Transverse colon (tissue), 4 donors: ENCODE data around the gene NRN1. TPM values are rescaled to one million over a fixed set of nuclear protein-coding genes. Genes with fewer than 3 reads are reported as not detected.

Source experiments
- DNase-seq: peaks from one replicate; pipeline ENCODE4 v3.0.0-alpha.2; 2019
- H3K27ac ChIP-seq, 4 donors: fragments of 200-600 bp; sonication (generic); 2 replicates each; pipeline ENCODE4 v1.5.1; 2016 to 2018; ENCODE audit warnings: inconsistent platforms in 4 of 4
- H3K27me3 ChIP-seq: fragments of 200-600 bp; sonication (generic); 2 replicates; pipeline ENCODE4 v1.5.1; 2017; ENCODE audit warnings: inconsistent platforms
- H3K36me3 ChIP-seq, 4 donors: fragments of 200-600 bp; sonication (generic); 2 replicates each; pipeline ENCODE4 v1.5.1; 2017 to 2019; ENCODE audit warnings: inconsistent platforms in 4 of 4
- H3K4me1 ChIP-seq, 4 donors: fragments of 200-600 bp; sonication (generic); 2 replicates each; pipeline ENCODE4 v1.5.1; 2017 to 2020; ENCODE audit warnings: inconsistent platforms in 4 of 4
- H3K4me3 ChIP-seq, 4 donors: fragments of 200-600 bp; sonication (generic); 1 replicate in 1 of 4; 2 replicates in 3 of 4; pipeline versions ENCODE4 v1.5.1 to v1.6.1; 2017 to 2019; ENCODE audit warnings: inconsistent platforms in 4 of 4
- H3K9me3 ChIP-seq, 2 donors: fragments of 200-600 bp; sonication (generic); 2 replicates each; pipeline ENCODE4 v1.5.1; 2017 to 2019; ENCODE audit warnings: inconsistent platforms in 2 of 2
- EP300 ChIP-seq: sonication (generic); formaldehyde crosslinking; IDR thresholded peaks from one replicate; pipeline ENCODE4 v1.6.1; 2017; ENCODE audit warnings: antibody characterized with exemption, low read depth
- POLR2A ChIP-seq: fragments of 450-650 bp; IDR thresholded peaks from one replicate; pipeline ENCODE4 v1.6.1; 2016; ENCODE audit warnings: antibody characterized with exemption, mild to moderate bottlenecking, moderate library complexity
- POLR2AphosphoS5 ChIP-seq, 3 donors: sonication (generic); formaldehyde crosslinking; IDR thresholded peaks; one replicate each; pipeline ENCODE4 v1.6.1; 2016; ENCODE audit warnings: antibody characterized with exemption in 3 of 3
- WGBS, 2 donors: methylation state at CpG; one replicate each; pipeline ENCODE4 v1.1.5; 2018; ENCODE audit warnings: low coverage in 1 of 2; 5-methylcytosine and 5-hydroxymethylcytosine counted together
- in situ Hi-C, 4 donors: fragments of 200-750 bp; cut with MboI; loops; one replicate each; pipeline versions ENCODE4 v1.15.0 to v1.15.1; 2017; ENCODE audit warnings: low sequenced_read_pairs in 3 of 4, low pct_ligation_motif_present in 1 of 4, low pct_unique_long_range_greater_than_20kb in 1 of 4
- intact Hi-C: fragments of 100-400 bp; cut with DNase I; formaldehyde crosslinking; loops from one replicate; pipeline ENCODE4 v1.15.1; 2023; ENCODE audit warnings: low total_unique reads
- total RNA-seq, 4 donors: library from RNA; depleted of rRNA; stranded (reverse); fragments of >200 nt; gene quantifications; one replicate each; pipeline ENCODE4 v1.1.0, GENCODE V29; 2016
- TF ChIP-seq, protein P1 (sequence below), 5 experiments: fragments of 200-600 bp in 3 of 5; fragments of 450-650 bp in 2 of 5; sonication (generic) in 3 of 5; IDR thresholded peaks; 1 replicate in 2 of 5; 2 replicates in 3 of 5; pipeline ENCODE4 v1.5.1; 2016 to 2017; ENCODE audit warnings: antibody characterized with exemption in 5 of 5, inconsistent platforms in 3 of 5, mild to moderate bottlenecking in 2 of 5, moderate library complexity in 1 of 5

The NRN1 gene
- total RNA-seq, 4 donors from 2014 or later: 1.2 to 2.5 TPM; not detected in 2

DNA sequence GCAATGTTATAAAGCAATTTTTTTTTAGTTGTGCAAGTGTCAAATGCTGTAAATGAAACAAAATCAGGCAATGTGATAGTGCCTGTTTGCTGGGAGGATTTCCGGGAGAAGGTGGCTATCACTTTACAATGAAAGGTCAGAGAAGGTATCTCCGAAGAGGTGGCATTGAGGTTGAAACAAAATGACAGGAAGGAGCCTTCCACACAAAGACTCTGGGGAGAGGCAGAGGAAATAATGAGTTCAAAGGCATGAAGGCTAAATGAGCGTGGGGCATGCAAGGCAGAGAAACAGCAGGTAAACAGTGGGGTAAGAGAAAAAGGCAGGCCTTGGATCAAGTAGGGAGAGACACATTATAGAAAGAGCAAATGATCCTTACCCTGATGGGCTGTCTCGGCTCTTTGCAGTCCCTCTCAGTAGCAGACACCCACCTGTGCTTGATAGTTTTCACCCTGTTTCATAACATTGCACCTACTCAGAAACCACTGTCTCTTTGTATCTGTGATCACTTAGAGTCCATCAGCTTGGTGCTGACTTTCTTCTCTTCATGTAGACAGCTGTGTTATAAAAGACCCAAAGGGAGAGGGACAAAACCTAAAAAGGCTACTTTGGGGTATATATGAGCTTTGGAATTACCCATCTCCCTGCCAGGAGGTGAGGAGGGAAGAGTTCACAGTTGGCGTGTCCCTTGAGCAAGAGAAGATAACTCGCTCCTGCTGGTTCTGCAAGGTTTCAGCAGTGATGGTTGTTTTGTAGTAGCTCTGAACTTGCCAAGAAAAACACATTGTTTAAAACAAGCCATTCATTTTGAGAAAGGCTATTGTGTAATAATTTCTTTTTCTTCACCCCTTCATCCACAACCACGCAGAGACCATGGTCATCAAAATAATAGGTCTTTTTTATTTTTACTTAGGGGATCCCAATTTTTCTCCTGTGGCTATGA lies 22.3 kb downstream of the NRN1 start:
- no peak for DNase-seq
- Histone ChIP-seq H3K9me3 (no peaks in the 10 kb centered on the region), H3K4me1 (no peaks in the 10 kb centered on the region), H3K27ac (no peak overlapping the region), H3K4me3 (no peak overlapping the region), H3K36me3 (no peaks in the 10 kb centered on the region), H3K27me3 (peaks cover 29% of the 10 kb centered on the region)
- in situ Hi-C loops: no loop called here
- TF ChIP-seq EP300: no peak
- no peak for TF ChIP-seq POLR2A
- TF ChIP-seq, protein P1, sequence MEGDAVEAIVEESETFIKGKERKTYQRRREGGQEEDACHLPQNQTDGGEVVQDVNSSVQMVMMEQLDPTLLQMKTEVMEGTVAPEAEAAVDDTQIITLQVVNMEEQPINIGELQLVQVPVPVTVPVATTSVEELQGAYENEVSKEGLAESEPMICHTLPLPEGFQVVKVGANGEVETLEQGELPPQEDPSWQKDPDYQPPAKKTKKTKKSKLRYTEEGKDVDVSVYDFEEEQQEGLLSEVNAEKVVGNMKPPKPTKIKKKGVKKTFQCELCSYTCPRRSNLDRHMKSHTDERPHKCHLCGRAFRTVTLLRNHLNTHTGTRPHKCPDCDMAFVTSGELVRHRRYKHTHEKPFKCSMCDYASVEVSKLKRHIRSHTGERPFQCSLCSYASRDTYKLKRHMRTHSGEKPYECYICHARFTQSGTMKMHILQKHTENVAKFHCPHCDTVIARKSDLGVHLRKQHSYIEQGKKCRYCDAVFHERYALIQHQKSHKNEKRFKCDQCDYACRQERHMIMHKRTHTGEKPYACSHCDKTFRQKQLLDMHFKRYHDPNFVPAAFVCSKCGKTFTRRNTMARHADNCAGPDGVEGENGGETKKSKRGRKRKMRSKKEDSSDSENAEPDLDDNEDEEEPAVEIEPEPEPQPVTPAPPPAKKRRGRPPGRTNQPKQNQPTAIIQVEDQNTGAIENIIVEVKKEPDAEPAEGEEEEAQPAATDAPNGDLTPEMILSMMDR (IDR thresholded peaks at IDR 0.05): no peak
- no peak for TF ChIP-seq POLR2AphosphoS5 (IDR thresholded peaks at IDR 0.05)
- WGBS, 2 donors: 79 to 86% methylated on average over 6 to 7 of the region's 7 CpGs
- intact Hi-C loops: no loop called here

DNA sequence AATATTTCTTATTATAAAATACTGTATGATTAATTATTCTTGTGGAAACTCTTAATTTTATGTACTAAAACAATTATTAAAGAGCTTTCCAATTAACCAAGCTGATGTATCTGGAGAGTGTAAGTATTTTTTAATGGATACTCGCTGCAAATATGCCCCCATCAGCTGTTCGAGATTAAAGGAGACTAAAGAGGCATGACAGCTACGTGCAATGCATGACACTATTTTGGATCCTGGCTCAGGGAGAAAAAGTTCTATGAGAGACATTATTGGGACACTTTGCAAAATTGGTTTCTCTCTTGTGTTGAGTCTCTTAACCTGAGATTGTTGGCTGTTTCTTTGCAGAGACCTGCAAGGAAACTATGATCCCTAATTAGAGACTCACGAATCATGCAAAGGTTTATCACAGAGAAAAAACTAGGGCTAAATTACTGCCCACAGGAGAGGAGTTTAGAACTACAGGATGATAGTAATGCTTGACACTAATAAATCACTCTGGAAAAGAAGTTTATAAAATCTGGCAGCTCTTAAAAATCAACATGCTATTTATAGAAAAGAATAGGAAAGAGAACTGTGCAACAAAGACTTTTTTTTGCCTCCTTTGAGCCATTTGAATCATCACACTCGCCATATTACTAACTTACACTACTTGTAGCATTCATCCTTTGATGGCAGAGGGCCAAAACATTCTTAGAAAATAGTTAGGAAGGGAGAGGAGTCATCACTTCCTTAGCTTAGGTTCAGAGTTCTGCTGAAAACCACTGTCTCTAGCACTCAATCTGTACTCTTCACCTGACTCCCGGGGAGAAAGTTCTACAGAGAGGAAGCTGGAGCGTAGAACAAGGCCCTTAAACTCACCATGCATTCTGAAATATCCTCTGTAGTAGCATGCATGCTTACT lies 25.3 kb downstream of the NRN1 start:
- Histone ChIP-seq H3K27ac (no peak overlapping the region), H3K9me3 (no peaks in the 10 kb centered on the region), H3K4me3 (no peak overlapping the region), H3K4me1 (no peaks in the 10 kb centered on the region), H3K27me3 (peaks cover 9% of the 10 kb centered on the region), H3K36me3 (no peaks in the 10 kb centered on the region)
- in situ Hi-C loops: no loop called here
- intact Hi-C loops: no loop called here
- no peak for TF ChIP-seq POLR2AphosphoS5 (IDR thresholded peaks at IDR 0.05)
- TF ChIP-seq, protein P1 (IDR thresholded peaks at IDR 0.05): no peak
- no peak for TF ChIP-seq POLR2A
- TF ChIP-seq EP300: no peak
- no peak for DNase-seq
- WGBS, 2 donors: 64 to 84% methylated on average over 5 to 7 of the region's 7 CpGs

DNA sequence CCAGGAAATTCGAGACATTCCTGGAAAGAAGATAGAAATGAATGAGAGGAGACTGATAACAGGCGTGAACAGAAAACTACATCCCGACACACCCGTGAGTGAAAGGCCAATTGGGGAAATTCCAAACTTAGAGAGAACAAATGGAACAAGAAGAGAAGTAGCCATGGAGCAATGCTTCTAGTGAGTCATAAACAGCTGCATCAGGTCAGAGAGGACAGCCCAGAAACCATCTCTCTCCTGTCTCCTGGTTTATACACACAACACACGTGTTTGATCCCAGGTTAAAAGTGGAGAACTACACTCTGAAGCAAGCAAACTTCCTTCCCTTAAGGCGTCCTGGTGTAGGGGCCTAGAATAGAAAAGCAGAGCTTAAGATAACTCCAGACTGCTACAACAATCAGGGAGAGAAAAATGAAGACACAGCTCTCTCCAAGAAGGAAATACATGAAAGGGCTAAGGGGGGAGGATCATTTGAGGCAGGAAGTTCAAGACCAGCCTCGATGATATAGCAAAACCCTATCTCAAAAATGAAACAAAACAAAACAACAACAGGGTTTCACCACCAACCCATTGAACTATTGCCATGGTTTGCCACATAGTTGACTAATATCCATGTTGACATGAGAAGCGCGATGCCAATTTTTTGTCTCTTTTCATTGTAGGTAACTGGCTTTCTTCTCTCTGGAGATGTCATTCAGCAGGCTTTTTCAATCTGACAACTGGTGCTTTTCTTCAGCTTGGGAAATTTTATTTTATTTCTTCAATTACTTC lies 26.9 kb downstream of the NRN1 start:
- H3K4me3 ChIP-seq: no peak overlapping the region
- H3K27me3 ChIP-seq: peaks cover 8% of the 10 kb centered on the region
- TF ChIP-seq, protein P1 (IDR thresholded peaks at IDR 0.05): no peak
- TF ChIP-seq EP300 (no peak), POLR2A (no peak), POLR2AphosphoS5 (IDR thresholded peaks at IDR 0.05) (no peak)
- no peak overlapping the region for H3K27ac ChIP-seq
- in situ Hi-C loops (no loop called here), intact Hi-C loops (no loop called here)
- no peak for DNase-seq
- WGBS, 2 donors: 60 to 75% methylated on average over 6 to 9 of the region's 9 CpGs
- no peaks in the 10 kb centered on the region for H3K36me3 ChIP-seq
- H3K9me3 ChIP-seq: no peaks in the 10 kb centered on the region
- no peaks in the 10 kb centered on the region for H3K4me1 ChIP-seq
